ENCODE measurements around the gene RASA3.

DNA sequence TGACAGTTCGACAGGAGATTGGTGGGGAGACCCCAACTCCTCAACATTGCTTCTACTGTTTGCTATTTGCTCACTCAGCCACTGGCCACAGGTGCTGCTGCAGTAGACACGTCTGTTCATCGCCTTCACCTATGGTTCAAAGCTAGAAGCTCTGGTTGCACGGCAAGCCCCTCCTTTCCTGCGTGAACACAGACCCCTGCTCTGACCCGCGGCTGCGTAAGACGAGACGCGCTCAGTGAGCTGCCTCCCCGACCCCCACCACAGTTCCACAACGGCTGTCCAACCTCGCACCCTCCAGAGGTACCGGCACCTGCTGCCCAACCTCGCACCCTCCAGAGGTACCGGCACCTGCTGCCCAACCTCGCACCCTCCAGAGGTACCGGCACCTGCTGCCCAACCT, 6.8 kb downstream of the RASA3 start:
- TF ChIP-seq CTCF (IDR thresholded peaks at IDR 0.05; ENCODE audit: insufficient read depth, low read depth, low read length) (no peak), EZH2 (IDR thresholded peaks at IDR 0.05; ENCODE audit: insufficient read depth, low read length) (no peak)

Measured in astrocyte (in vitro differentiated cells and primary cell).